Measurements from ENCODE around the gene MYH15. TPM values are rescaled to one million over a fixed set of nuclear protein-coding genes. Genes with fewer than 3 reads are reported as not detected.
"Not testable (repeated sequence)": the region's sequence is repeated elsewhere in the genome, so short reads cannot be mapped to it uniquely, and the experiment has no call there.

The MYH15 gene
- total RNA-seq, 4 donors from 2014 or later: 0.10 to 0.27 (median 0.13) TPM; not detected in 1

DNA sequence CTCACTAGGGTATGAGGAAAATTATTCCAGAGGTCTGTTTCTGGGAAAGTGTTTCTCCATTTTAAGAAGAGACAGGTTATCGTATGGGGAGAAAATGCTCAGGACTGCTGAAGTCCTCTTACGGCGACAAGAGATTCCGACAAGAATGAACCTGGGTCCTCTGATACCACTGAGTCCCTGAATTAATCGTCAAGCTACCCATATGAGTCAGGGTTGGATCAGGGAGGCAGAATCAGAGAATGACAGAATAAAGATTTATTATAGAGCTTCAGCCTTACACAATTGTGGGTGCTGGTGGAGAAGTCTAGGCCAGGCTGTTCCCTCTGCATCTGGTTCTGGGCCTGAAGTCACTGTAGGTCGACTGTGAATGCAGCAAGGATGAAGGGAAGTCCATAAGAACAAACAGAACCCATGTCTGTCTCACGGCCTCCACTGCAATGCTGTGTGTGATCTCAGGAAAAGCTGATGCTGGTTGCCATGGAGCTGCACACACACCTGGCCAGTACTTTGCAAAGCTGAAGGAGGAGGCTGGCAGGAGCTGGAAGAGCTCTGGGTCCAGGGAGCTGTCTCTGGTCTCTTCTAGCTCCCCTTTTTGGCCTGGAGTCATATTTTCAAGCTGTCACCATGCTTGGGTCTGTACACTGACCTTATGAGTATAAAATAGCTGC lies 130.1 kb downstream of the MYH15 start:
- Histone ChIP-seq H3K36me3 (no peaks in the 10 kb centered on the region), H3K27ac (no peak overlapping the region), H3K4me3 (no peak overlapping the region), H3K9me3 (no peaks in the 10 kb centered on the region), H3K4me1 (no peaks in the 10 kb centered on the region), H3K27me3 (no peaks in the 10 kb centered on the region)
- intact Hi-C loops (cut with DNase I; ENCODE audit: low total_unique reads): no loop called here
- ATAC-seq: no peak
- TF ChIP-seq POLR2A (IDR thresholded peaks at IDR 0.05): no peak
- TF ChIP-seq, protein P1, sequence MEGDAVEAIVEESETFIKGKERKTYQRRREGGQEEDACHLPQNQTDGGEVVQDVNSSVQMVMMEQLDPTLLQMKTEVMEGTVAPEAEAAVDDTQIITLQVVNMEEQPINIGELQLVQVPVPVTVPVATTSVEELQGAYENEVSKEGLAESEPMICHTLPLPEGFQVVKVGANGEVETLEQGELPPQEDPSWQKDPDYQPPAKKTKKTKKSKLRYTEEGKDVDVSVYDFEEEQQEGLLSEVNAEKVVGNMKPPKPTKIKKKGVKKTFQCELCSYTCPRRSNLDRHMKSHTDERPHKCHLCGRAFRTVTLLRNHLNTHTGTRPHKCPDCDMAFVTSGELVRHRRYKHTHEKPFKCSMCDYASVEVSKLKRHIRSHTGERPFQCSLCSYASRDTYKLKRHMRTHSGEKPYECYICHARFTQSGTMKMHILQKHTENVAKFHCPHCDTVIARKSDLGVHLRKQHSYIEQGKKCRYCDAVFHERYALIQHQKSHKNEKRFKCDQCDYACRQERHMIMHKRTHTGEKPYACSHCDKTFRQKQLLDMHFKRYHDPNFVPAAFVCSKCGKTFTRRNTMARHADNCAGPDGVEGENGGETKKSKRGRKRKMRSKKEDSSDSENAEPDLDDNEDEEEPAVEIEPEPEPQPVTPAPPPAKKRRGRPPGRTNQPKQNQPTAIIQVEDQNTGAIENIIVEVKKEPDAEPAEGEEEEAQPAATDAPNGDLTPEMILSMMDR (IDR thresholded peaks at IDR 0.05 in 4 of 5, conservative IDR thresholded peaks at IDR 0.05 in 1 of 5): no peak
- no peak for DNase-seq
- in situ Hi-C loops (cut with MboI; ENCODE audit: low sequenced_read_pairs in 4 of 4): no loop called here

DNA sequence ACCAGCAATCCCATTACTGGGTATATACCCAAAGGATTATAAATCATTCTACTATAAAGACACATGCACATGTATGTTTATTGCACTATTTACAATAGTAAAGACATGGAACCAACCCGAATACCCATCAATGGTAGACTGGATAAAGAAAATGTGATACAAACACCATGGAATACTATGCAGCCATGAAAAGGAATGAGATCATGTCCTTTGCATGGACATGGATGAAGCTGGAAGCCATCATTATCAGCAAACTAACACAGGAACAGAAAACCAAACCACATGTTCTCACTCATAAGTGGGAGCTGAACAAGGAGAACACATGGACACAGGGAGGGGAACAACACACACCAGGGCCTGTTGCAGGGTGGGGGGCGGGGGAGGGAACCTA lies 131.4 kb downstream of the MYH15 start:
- H3K4me3 ChIP-seq; H3K27ac ChIP-seq; H3K27me3 ChIP-seq; in situ Hi-C loops (cut with MboI; ENCODE audit: low sequenced_read_pairs in 4 of 4); ATAC-seq; H3K36me3 ChIP-seq; H3K4me1 ChIP-seq; intact Hi-C loops (cut with DNase I; ENCODE audit: low total_unique reads); DNase-seq; H3K9me3 ChIP-seq: not testable (repeated sequence)

DNA sequence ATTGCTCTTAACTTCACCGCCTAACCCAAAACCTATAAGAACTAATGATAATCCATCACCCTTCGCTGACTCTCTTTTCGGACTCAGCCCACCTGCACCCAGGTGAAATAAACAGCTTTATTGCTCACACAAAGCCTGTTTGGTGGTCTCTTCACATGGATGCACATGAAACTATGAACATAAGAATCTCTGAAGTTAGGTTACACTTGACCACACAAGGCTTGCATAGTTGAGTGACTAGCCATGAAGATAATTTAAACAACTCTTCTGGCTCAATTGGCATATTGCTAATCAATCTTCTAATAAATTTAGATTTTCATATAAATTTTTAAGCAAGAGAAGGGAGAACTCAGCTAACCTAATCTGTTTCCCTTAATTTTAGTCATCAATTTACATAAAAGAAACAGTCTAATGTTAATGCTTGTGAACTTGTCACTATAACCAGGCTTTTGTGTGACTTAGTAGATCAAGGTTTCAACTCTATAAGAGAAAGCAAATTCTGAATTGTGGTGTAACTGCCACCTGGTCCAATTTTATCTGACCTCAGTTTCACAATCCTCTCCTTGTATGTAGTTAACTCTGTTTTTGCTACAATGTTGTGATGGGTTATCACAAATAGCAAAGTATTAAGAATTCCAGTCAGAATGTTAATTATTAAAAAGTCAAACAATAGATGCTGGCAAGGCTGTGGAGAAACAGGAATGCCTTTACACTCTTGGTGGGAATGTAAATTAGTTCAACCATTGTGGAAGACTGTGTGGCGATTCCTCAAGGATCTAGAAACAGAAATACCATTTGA lies 132.0 kb downstream of the MYH15 start:
- intact Hi-C loops (cut with DNase I; ENCODE audit: low total_unique reads) (no loop called here), in situ Hi-C loops (cut with MboI; ENCODE audit: low sequenced_read_pairs in 4 of 4) (no loop called here)
- DNase-seq: no peak
- TF ChIP-seq, protein P1 (IDR thresholded peaks at IDR 0.05 in 4 of 5, conservative IDR thresholded peaks at IDR 0.05 in 1 of 5): no peak
- TF ChIP-seq POLR2A (IDR thresholded peaks at IDR 0.05): no peak
- H3K9me3 ChIP-seq: no peaks in the 10 kb centered on the region
- no peaks in the 10 kb centered on the region for H3K4me1 ChIP-seq
- H3K4me3 ChIP-seq: no peak overlapping the region
- H3K27ac ChIP-seq: no peak overlapping the region
- H3K36me3 ChIP-seq: no peaks in the 10 kb centered on the region
- H3K27me3 ChIP-seq: no peaks in the 10 kb centered on the region
- ATAC-seq: no peak

DNA sequence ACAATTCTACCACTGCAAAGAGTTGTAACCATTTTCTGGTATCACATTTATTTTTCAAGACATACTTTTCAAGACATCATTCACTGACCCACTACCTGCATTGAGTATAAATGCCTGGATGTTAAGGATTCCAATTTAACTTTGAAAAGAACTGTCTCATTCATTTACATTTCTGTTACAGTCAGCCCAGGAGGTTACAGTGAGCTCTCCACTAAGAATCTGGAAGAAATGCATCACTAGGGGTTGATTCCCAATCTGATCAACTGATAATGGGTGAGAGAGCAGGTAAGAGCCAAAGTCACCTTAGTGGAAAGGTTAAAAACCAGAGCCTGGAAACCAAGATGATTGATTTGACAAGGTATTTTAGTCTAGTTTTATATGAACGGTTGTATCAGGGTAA lies 133.0 kb downstream of the MYH15 start:
- H3K27ac ChIP-seq: no peak overlapping the region
- no peaks in the 10 kb centered on the region for H3K4me1 ChIP-seq
- DNase-seq: no peak
- intact Hi-C loops (cut with DNase I; ENCODE audit: low total_unique reads) (no loop called here), in situ Hi-C loops (cut with MboI; ENCODE audit: low sequenced_read_pairs in 4 of 4) (no loop called here)
- H3K36me3 ChIP-seq: no peaks in the 10 kb centered on the region
- no peaks in the 10 kb centered on the region for H3K27me3 ChIP-seq
- TF ChIP-seq, protein P1 (IDR thresholded peaks at IDR 0.05 in 4 of 5, conservative IDR thresholded peaks at IDR 0.05 in 1 of 5): no peak
- H3K4me3 ChIP-seq: no peak overlapping the region
- no peak for ATAC-seq
- no peaks in the 10 kb centered on the region for H3K9me3 ChIP-seq

DNA sequence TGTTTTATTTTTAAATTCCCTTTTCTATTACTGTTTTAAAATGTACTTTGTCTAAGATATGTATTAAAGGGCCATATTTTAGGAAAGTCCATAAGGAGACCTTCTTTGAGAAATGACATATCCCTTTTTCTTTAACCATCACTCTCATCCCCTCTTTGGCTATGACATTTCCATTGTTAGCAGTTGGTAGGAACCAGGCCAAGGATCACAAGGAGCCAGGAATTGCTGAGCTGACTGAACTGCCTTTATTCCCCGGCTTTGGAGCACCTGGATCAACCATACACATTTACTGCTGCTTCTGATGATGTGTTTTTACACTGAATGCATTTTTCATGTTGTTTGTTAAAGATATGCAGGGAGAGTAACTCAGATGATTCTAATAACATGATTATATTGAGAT lies 134.4 kb downstream of the MYH15 start:
- intact Hi-C loops (cut with DNase I; ENCODE audit: low total_unique reads): no loop called here
- no peaks in the 10 kb centered on the region for H3K4me1 ChIP-seq
- no peak for TF ChIP-seq POLR2A (IDR thresholded peaks at IDR 0.05)
- TF ChIP-seq, protein P1 (IDR thresholded peaks at IDR 0.05 in 4 of 5, conservative IDR thresholded peaks at IDR 0.05 in 1 of 5): no peak
- H3K27ac ChIP-seq: no peak overlapping the region
- H3K4me3 ChIP-seq: no peak overlapping the region
- no peaks in the 10 kb centered on the region for H3K27me3 ChIP-seq
- in situ Hi-C loops (cut with MboI; ENCODE audit: low sequenced_read_pairs in 4 of 4): no loop called here
- no peak for DNase-seq
- H3K36me3 ChIP-seq: no peaks in the 10 kb centered on the region
- ATAC-seq: no peak
- H3K9me3 ChIP-seq: no peaks in the 10 kb centered on the region

Data from gastrocnemius medialis (tissue), 4 donors.